NCI-H146 treated with DMSO at 0.1 percent for 48 hours (cell line): Measurements from ENCODE around the gene TNN.
A peak's percentile ranks its signal among the peaks of the same experiment; 100 is the strongest.
"Not testable (repeated sequence)": the region's sequence is repeated elsewhere in the genome, so short reads cannot be mapped to it uniquely, and the experiment has no call there.

Source experiments
- DNase-seq: peaks from one replicate; lab custom pipeline; 2025; ENCODE audit not compliant: unreplicated experiment; lab: John Stamatoyannopoulos, UW

The TNN gene, protein sequence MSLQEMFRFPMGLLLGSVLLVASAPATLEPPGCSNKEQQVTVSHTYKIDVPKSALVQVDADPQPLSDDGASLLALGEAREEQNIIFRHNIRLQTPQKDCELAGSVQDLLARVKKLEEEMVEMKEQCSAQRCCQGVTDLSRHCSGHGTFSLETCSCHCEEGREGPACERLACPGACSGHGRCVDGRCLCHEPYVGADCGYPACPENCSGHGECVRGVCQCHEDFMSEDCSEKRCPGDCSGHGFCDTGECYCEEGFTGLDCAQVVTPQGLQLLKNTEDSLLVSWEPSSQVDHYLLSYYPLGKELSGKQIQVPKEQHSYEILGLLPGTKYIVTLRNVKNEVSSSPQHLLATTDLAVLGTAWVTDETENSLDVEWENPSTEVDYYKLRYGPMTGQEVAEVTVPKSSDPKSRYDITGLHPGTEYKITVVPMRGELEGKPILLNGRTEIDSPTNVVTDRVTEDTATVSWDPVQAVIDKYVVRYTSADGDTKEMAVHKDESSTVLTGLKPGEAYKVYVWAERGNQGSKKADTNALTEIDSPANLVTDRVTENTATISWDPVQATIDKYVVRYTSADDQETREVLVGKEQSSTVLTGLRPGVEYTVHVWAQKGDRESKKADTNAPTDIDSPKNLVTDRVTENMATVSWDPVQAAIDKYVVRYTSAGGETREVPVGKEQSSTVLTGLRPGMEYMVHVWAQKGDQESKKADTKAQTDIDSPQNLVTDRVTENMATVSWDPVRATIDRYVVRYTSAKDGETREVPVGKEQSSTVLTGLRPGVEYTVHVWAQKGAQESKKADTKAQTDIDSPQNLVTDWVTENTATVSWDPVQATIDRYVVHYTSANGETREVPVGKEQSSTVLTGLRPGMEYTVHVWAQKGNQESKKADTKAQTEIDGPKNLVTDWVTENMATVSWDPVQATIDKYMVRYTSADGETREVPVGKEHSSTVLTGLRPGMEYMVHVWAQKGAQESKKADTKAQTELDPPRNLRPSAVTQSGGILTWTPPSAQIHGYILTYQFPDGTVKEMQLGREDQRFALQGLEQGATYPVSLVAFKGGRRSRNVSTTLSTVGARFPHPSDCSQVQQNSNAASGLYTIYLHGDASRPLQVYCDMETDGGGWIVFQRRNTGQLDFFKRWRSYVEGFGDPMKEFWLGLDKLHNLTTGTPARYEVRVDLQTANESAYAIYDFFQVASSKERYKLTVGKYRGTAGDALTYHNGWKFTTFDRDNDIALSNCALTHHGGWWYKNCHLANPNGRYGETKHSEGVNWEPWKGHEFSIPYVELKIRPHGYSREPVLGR (N-terminal part only)

GRCh38 chr1:175067362-175068106 lies at the start of gene TNN:
TSS of gene TNN (plus strand) at chr1:175067833. CDS start at chr1:175077419, 9,586 bp downstream.
- DNase-seq, result no peak

GRCh38 chr1:175019524-175019923 lies 48.1 kb upstream of the TNN start:
- no peak for DNase-seq

GRCh38 chr1:175023043-175023921 lies 44.4 kb upstream of the TNN start, which contains the start of gene MRPS14:
TSS of gene MRPS14 (minus strand) at chr1:175023425. CDS start at chr1:175023408, 17 bp downstream.
- DNase-seq, result peak; percentile 92

DNA sequence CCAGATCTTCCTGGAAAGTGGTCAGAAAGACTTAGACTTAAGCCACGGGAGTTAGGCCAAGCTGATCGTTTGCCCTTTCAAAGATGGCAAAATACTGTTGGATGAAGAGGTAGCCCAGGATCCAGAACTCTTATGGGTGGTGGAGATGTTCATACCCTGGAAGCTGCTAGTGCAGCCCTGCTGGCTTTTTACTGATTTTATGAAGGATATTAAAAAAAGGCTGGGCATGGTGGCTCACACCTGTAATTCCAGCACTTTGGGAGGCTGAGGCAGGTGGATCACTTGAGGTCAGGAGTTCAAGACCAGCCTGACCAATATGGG lies 43.8 kb upstream of the TNN start:
- DNase-seq, result not testable (repeated sequence)

DNA sequence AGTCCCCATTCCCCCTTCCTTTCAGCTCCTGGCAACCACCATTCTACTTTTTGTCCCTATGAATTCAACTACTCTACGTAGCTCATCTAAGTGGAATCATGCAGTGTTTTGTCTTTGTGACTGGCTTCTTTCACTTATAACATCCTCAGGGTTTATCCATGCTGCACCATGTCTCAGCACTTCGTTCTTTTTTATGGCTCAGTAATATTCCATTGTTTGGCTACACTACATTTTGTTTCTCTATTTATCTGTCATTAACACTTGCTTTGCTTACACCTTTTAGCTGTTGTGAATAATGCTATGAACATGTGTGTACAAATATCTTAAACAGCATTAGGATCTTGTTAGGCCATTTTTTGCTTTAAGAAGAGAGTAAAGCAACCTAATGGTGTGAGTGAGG lies 42.9 kb upstream of the TNN start:
- no peak for DNase-seq

DNA sequence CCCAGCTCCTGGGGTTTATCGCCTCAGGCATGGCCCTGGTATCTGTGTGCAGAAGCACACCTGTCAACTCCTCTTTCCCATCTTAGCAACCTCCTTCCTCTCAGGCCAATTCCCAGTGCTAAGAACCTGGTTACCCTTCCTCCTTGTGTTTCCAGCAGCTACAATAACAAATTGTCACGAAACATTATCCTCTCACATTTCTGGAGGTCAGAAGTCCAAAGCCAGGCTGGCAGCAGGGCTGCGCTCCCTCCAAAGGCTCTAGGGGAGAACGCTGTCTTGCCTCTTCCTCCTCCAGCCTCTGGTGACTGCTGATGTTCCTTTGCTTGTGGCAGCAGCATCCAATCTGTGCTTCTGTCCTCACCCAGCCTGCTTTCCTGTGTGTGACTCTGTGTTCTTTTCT lies 33.7 kb upstream of the TNN start:
- peak; percentile 61 for DNase-seq

GRCh38 chr1:175034775-175035174 lies 32.9 kb upstream of the TNN start:
- no peak for DNase-seq

- no peak for DNase-seq
Observed at GRCh38 chr1:175035865-175036264, 31.8 kb upstream of the TNN start.

- DNase-seq, result no peak
Observed at GRCh38 chr1:175036476-175036875, 31.2 kb upstream of the TNN start.

DNA sequence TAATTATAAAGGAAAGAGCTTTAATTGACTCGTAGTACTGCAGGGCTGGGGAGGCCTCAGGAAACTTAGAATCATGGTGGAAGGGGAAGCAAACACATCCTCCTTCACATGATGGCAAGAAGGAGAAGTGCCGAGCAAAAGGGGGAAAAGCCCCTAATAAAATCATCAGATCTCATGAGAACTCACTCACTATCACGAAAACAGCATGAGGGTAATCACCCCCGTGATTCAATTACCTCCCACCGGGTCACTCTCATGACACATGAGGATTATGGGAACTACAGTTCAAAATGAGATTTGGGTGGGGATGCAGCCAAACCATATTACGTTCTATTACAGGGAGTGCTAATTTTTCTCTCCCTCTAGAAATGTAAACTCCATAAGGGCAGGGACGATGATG lies 30.2 kb upstream of the TNN start:
- no peak for DNase-seq

- no peak for DNase-seq
Observed at GRCh38 chr1:175040324-175040879, 27.2 kb upstream of the TNN start.

GRCh38 chr1:175042650-175043049 lies 25.0 kb upstream of the TNN start:
- no peak for DNase-seq

DNA sequence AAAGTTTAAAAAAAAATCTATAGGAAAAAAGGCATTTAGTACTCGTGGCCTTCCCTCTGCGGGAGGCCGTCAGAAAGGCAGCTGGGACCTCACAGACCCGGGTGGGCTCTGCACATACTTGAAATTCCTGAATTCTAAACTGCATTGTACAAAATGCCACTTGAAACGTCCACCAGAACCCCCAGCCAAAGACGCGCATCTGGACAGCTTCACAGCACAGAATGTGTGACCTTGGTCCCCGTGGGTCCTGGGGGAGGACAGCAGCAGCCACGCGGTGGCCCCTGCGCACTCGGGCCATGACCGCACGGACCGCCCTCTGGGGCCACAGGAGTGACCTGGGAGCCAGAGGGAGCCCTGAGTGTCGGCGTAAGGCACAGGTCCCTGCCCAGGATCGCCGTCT lies 23.8 kb upstream of the TNN start:
- no peak for DNase-seq

GRCh38 chr1:175044591-175044990 lies 23.0 kb upstream of the TNN start:
- DNase-seq, result not testable (repeated sequence)

DNA sequence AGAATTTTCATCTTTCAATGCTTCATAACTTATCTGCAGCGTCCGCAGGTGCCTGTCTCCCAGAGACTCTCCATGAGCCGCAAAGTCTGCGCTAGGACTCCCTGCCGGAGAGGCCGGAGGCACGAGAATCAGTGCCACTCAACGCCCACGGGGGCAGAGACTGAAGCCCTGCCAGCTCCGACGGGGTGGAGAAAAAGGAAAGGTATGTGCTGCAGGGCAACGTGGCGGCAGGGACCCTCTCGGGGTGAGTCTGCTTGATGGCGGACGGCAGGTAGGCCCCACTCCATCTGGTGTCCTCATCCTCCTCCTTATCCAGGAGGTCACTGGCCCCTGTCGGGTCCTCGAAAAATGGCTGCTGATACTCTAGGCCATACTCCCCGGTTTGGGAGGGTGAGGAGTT lies 22.5 kb upstream of the TNN start:
- DNase-seq, result no peak

- DNase-seq, result no peak
Observed at GRCh38 chr1:175045519-175045918, 22.1 kb upstream of the TNN start.

DNA sequence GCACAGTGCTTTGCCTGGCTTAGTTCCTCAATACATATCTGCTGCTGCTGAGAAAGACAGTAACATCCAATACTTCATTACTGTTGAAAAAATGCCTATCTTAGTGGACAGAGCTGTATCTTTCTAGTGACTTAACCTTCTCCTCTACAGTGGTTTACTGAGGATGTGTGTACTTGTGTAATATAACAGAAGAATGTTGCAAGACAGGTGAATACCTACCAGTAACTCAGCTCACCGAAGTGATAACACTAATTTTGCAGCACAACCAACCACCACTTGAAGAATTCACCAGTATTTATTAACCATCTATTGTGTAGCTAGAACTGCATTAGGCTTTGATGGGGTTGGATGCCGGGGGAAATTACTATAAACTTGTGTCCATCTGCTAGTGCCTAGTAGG lies 16.6 kb upstream of the TNN start:
- no peak for DNase-seq

- DNase-seq, result no peak
Observed at GRCh38 chr1:175054736-175055135, 12.9 kb upstream of the TNN start.

- DNase-seq, result no peak
Observed at GRCh38 chr1:175062339-175062738, 5.3 kb upstream of the TNN start.
